GM19372 (cell line): ENCODE measurements around the gene GREB1L.

Source experiments
- ATAC-seq: cut with Tn5 transposase; IDR thresholded peaks from one replicate; pipeline ENCODE4 v1.9.1; 2021; ENCODE audit warnings: mild to moderate bottlenecking, low read depth, moderate library complexity; ENCODE audit not compliant: unreplicated experiment

Gene GREB1L

DNA sequence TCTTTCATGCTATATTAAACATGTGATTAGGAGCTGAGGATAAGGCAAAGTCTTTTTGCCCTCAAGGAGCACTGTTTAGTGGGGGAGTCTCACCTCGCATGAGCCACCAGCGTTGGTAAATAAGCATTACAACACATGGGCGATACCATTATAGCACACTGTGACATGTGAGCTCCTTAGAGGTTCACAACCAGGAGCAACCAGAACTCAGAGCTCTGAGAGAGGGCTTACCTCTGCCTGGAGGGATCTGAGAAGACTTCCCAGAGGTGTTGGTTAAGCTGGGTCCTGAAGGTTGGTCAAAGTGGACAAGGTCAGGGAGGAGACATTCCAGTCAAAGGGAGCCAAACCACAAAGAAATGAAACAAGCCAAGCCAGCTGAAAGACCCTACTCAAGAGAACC, 199.6 kb downstream of the GREB1L start:
- ATAC-seq = no peak

DNA sequence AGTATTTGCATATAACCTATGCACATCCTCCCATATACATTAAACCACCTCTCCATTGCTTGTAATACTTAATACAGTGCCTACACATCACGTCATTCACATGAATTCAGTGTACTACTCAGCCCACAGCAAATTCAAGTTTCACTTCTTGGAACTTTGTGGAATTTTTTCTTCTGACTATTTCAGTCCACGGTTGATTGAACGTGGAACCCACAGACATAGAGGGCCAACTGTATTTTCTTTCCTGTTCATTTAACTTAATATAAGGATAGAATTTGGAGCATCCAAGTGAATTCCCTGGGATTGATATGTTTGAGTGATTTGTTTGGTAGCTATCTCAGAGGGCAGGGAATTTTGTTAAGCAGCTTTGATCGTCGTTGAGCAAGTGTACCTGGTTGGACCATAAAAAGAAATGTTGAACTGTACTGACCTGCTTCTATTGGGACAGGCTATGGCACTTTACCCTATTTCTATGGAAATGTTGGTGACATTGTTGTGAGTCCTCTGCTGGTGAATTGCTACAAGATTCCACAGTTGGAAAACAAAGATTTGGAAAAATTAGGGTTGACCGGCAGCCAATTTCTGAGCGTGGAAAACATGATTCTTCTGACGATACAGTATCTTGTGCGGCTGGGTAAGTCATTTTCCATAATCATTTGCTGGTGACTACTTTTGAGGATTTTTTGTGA, 201.9 kb downstream of the GREB1L start:
- ATAC-seq = no peak

DNA sequence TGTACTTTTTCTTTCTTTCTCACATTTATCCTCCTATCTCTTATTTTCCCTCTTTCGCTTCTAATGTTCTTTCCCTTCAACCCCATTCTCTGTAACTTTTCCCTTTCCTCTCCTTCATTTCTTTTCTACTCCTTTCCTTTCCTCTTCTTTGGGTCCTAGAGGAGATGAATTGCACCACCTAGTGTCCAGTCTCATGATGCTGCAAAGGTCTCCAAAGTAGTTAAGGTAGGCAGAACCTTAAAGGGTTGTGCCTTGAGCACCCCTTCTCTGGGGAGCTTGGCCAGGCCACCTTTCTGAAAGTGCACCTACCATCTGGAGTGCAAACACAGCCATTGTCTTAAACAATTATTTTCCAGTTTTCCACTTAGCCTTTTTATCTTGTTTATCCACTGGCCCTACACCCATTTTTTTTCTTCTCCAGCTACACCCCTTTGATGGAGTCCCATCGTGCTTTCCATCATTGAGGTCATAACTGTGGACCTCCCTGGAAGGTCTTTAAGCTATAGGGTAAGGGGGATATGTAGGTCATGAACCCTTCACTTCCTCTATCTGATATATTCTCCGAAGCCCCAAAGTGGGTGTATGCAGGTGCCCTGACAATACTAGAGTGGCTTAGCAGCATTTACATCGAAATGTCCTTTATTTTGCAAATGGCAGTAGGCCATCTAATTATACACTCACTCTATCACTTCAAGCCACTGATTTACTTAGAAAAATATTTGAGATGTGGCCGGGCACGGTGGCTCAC, 202.6 kb downstream of the GREB1L start:
- no peak for ATAC-seq

DNA sequence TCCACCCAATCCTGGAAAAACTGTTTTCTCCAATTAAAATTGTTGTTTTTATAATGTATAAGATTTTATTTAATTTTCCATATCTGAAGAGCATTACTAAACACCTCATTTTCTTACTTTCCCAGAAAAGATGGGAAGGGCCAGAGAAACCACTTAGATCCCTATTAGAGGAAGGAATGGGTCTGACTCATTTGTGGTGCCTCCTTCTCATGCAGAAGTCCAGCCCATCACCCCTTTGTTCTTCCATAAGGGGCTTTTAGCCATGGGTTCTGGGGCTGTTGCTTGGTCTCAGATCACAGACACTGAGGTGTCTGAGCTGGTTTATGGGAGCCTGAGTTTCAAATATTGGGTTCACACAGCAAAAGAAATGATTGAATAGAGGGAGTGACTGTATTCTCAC, 206.3 kb downstream of the GREB1L start:
- no peak for ATAC-seq

DNA sequence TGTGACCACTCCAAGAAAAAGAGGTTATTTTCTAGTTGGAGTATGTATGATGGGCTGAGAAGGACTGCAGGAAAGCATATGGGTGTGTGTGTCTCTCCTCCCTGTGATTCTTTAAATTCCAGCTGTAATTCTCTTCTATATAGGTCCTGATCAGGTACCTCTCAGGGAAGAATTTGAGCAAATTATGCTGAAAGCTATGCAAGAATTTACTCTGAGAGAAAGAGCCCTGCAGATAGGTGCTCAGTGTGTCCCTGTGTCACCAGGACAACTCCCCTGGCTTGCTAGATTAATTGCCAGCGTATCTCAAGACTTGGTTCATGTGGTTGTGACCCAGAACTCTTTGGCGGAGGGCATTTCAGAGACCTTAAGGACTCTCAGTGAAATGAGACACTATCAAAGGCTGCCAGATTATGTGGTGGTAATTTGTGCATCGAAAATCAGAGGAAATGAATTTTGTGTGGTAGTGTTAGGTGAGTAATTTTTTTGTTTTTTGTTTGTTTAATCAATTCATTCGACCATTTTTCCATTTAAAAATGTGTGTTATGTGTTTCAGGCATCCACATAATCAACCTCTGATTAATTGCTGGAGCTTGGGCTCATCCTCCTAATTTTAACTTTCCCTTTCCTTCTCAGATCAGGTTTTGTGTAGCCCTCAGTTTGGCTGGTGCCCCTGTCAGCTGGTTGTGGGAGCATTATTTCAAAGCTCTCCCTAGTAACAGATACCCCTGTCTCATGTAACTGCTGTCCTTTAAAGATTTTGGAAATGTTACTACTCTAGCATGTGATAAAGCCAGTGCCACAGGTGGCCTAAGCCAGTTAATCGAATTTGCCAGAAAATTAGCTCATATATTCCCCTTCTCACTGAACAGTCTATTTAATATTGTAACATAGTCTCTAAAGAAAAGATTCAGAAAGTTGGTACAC, 207.6 kb downstream of the GREB1L start:
- ATAC-seq = no peak

DNA sequence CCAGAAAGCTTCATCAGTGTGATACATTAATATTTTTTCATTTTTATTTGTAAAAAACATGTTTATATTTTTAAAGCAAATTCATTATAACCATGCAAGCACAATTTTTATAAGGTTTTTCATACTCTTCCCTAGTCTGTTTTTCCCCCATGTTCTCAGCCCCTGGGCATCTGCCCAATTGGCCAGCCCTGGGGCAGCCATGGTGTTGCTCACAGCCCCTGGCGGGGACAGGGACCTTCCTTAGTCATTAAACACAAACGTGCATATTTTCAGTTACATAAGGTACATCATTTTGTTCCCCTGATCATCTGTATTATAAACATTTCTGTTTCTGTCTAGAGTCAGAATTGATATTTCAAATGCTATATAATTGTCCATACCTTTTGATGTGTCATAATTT, 208.5 kb downstream of the GREB1L start:
- ATAC-seq = no peak

DNA sequence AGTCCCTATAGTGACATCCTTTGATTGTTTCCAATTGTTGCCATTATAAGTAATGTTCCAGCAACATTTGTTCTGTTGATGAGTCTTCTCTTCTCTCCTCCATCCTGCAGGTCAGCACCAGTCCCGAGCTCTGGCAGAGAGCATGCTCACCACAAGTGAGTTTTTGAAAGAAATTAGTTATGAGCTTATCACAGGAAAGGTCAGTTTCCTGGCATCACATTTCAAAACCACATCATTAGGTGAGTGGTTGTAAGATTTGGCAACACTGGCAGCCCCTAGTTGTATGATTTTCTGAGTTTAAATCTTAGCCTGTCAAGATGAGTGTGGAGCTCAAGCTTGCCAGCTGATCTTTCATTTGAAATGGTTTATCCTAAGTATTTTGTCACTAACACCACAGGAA, 208.9 kb downstream of the GREB1L start:
- no peak for ATAC-seq

DNA sequence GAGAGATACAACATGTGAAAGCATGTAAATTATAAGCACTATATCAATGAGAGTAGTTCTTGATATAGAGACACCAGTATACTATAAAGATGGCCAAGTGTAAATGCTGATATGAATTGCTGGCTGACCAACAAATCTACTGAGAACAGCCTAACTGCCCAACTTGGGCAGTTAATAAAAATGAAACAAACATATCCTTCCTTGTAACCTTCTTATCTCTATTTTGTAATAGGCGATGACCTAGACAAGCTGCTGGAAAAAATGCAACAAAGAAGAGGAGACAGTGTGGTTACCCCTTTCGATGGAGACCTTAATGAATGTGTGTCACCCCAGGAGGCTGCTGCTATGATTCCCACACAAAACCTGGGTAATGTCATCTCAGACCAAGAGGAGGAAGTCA, 209.8 kb downstream of the GREB1L start:
- ATAC-seq = no peak

DNA sequence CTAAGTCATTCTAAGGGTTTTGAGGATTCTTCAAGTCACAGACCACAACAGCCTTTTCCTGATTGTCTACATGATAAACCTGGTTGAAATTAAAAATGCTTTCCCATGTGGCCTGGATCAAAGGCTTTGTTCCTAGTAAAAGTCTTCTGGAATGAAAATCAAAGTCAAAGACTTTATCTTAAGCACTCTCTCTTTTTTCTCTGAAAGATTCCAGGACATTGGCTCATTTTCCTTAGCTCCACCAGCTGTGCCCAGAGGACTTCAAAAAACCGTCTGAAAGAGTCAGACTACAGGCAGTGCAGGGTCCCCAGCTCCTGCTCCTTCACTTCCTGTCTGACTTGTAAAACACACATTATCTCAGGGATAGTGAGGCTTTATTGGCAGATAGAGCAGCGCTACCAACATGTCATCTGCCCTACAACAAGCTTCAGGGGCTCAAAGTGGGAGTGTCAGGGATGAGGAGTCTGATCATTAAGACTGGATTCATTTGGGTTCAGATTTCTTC, 210.3 kb downstream of the GREB1L start:
- ATAC-seq = no peak

DNA sequence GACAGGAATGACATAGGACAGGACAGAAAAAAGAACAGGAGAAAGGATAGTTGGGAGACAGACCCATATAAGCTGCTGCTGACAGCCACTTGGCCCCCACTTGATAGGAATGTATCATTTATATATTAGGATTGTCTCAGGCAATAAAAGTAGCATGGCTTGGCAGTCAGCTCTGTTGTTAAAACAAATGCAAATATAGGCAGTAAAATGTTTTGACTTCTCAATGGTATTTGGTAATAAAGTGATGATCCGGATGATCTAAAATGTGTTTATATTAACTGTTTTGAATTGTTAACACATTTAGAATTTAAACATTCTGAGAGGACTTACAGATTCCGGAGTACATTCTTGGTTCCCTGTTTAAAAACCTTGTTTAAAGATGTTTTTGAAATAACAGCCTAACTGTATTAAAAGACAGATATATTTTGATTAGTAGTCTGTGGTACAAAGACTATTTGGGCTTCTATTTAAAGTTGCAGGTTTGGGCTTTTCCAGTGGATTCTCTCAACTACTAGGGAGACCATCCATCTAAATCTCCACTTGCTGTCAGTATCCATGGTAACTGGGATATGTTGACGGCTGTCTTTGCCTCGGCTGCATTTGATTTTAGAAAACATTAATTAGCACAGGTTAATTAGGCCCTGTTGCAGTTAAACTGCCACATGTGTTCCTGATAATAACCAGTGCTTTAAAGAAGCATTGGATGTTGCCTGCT, 210.9 kb downstream of the GREB1L start:
- ATAC-seq = no peak

DNA sequence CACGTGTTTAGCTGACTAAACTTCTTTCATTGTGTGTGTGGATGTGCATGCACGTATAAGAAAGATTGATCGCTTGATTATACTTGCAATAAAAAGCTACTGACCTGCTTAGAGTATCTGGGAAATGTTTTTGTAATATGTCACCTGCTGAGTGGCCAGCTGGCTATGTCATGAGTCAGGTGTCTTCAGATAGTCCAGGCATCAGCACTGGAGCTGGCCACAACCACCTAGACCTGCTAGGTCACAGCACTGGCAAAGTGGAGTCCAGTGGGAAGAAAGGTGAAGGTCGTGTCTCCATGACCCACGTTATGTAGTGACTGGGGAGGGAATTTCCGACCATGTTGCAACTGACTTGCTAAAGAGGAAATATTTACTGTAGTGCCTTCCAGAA, 211.5 kb downstream of the GREB1L start:
- ATAC-seq = no peak

DNA sequence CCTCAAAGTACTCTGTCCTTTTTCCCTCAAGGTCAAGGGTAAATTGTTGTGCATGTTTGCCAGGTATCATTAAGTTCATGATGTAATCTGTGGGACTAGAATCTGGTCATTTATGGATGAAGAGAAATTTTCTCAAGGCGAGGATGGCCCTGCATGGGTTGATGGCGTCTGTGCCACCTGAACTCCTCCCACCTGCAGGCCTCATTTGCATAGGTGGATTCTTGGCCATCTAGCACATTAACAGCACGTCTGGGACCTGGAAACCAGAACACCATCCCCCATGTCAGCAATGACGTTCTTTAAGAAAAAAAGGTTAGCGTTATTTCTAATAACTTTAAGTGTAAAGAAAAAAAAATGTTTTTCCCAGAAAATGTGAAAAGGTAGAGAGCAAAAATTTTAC, 212.7 kb downstream of the GREB1L start:
- ATAC-seq = no peak

DNA sequence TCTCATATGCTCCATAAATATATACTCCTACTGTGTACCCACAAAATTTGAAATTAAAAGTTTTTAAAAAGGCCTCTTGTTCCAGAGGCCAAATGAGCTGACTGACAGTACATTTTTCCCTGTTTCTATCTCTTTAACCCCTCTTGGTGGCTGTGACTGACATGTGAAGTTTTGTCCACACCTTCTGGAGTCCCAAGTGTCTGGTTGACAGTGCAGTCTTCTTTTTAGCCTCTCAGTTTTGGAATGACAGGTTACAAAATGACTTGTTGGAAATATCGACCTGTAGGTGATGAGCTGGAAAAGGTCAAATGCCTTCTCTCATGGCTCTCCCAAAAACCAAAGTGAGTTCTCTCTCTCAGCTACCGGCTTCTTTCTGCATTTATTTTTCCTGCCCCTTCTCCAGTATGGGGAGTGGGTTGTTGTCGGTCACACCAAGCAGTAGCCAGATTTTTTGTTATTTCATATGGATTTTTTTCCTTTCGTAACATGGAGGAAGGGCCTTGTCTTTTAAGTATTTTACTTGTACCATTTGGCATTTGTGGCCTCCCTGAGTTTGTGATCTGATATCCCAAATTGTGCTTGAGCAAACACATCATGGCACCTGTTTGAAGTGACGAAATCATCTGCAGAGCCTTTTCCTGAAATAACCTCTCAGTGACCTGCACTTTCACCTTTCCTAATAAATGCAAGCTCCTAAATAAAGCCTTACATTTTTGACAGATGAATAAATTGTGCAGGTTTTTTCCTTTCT, 214.6 kb downstream of the GREB1L start:
- ATAC-seq = no peak

DNA sequence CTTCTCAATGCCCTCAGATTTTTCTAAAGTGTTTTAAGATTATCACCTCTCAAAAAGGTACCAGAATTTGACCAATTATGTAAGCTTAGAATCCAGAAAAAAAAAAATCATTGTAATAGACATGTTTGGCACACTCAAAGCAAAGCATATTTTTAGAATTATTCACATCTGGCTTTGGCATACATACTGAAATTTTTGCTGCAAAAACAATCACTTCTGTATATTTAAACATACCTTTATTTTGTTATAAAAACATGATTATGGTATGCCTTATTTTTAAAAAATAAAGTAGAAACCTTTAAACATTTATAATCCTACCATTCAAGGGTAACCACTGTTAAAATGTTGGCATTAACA, 215.1 kb downstream of the GREB1L start:
- no peak for ATAC-seq

DNA sequence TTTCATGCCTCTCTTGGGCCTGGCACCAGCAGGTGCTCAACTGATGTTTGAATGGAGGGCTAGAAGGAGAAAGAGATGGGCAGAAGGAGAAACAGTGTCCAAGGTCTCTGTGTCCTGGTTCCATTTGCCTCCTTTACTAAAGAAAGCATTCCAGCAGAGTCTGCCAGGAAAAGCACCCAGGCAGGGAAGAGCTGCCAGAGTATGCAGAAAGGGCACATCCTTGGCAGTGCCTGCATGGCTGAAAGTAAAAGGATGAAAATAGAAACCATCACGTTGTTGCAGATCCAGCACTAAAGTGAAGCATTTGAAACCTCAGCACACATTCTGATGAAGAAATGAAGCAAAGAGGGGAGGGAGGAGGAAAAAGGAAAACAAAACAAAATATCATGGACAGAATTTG, 216.3 kb downstream of the GREB1L start:
- ATAC-seq = no peak

DNA sequence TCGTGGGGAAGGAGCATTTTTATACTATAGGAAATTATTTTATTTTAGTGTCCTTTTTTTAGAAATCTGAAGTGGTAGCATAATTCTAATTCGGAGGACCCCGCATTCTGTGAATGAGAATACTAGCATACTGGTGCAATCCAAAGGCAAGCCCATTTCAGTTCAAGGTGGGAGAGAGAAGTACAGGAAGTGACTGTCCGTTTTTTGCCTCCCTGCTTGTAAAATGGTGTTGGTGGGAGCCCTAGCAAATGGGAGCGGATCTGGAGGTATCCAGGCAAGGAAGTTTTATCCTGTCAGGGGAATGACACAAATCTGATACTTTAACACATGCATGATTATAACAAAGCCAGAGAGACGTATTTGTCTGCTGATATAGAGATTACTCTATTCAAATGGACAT, 216.8 kb downstream of the GREB1L start:
- ATAC-seq = no peak

DNA sequence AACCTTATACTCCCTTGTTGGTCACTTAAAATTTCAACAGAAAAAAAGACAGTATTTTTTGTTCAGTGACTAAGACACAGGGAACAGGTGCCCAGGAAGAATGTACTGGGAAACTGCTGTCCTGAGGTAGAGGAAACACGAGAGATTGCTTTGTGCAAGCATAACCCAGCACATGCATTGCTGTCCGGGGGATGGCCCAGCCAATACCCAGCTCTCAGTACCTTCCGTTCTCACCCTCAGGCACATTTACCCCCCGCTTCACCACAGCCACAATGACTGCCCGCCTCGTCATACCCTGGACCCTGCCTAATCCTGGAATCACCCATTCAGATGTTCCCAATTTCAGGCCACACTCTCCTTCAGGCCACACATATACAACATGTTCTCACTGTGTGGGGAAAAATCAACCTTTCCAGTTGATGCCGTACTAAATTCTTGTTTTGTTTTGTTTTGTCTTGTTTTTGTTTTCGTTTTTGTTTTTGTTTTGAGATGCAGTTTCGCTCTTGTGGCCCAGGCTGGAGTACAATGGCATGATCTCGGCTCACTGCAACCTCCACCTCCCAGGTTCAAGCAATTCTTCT, 217.8 kb downstream of the GREB1L start:
- ATAC-seq = no peak

DNA sequence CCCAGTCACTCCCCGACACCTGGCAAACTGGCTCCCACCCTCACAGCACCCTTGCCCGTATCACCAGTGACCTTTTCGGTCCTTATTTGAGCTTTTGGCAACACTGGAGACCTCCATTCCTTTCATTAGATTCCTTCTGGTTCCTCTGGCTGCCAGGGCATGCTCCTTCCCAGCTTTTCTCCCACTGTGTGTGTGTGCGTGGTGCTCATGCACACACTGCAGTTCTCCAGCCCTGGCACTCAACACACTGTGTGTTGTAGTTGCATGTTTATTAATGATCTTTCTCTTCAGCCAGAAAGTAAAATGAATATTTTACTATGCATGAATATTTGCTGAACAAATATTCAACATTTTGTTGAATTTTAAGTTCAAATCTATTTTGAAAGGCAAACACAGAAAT, 219.4 kb downstream of the GREB1L start:
- no peak for ATAC-seq

DNA sequence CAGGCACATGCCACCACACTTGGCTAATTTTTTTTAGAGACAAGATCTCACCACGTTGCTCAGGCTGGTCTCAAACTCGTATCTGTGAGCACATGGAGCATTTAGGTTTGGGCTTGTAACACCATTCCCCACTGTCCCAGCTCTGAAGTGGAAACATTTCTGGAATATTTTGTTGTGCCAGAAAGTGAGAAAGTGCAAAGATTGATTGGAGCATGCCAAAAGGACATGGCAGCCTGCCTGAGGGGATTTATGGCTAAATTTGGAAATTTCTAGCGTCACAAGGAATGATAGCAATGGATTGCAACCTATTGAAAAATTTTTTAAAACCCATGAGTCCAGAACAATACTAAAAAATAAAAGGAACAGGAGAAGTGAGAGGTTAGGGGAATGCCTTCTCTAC, 221.7 kb downstream of the GREB1L start:
- no peak for ATAC-seq
